OCI-LY3 (cell line): ENCODE results near the gene RAP1A.

Experiments
- H2AFZ ChIP-seq: fragments of 200-600, 300-600 bp; shearing (Covaris generic); 2 replicates; pipeline ENCODE4 v1.6.0; 2014; ENCODE audit warnings: antibody characterized with exemption, low read depth, low read length
- H3K27ac ChIP-seq: fragments of 200-600, 300-600 bp; sonication (generic); 2 replicates; pipeline ENCODE4 v1.5.1; 2014; ENCODE audit warnings: mild to moderate bottlenecking, low read length, moderate library complexity, mixed read lengths
- H3K27me3 ChIP-seq: fragments of 200-600, 300-600 bp; sonication (generic); 2 replicates; pipeline ENCODE4 v1.6.1; 2014; ENCODE audit warnings: low read depth, low read length, mixed read lengths
- H3K36me3 ChIP-seq: fragments of 200-600, 300-600 bp; sonication (generic); replicated peaks from 2 replicates; pipeline ENCODE3; 2014; ENCODE audit warnings: low read depth, low read length, mixed read lengths
- H3K4me1 ChIP-seq: fragments of 300-600, 200-600 bp; sonication (generic); 2 replicates; pipeline ENCODE4 v1.6.1; 2014; ENCODE audit warnings: low read length, mixed read lengths
- H3K4me2 ChIP-seq: fragments of 200-600, 300-600 bp; sonication (generic); 2 replicates; pipeline ENCODE4 v1.6.1; 2014; ENCODE audit warnings: low read length, mixed read lengths
- H3K4me3 ChIP-seq: fragments of 300-600, 200-600 bp; sonication (generic); 2 replicates; pipeline ENCODE4 v1.5.1; 2014; ENCODE audit warnings: antibody characterized with exemption, mild to moderate bottlenecking, low read length, moderate library complexity
- H3K79me2 ChIP-seq: fragments of 300-600, 200-600 bp; shearing (Covaris generic); 2 replicates; pipeline ENCODE4 v1.6.1; 2014; ENCODE audit warnings: mild to moderate bottlenecking, low read length, mixed read lengths
- H3K9ac ChIP-seq: fragments of 300-600, 200-600 bp; shearing (Covaris generic); 2 replicates; pipeline ENCODE4 v1.6.0; 2014; ENCODE audit warnings: mild to moderate bottlenecking, low read length, moderate library complexity
- H3K9me3 ChIP-seq: fragments of 200-600, 300-600 bp; shearing (Covaris generic); 2 replicates; pipeline ENCODE4 v1.6.1; 2014; ENCODE audit warnings: low read length, mixed read lengths; ENCODE audit not compliant: insufficient read depth
- H4K20me1 ChIP-seq: fragments of 200-600, 300-600 bp; sonication (generic); 2 replicates; pipeline ENCODE4 v1.6.1; 2016; ENCODE audit warnings: low read length, mixed read lengths; ENCODE audit not compliant: insufficient read depth
- EZH2phosphoT487 ChIP-seq: fragments of 200-600 bp; shearing (Covaris generic); IDR thresholded peaks from 2 replicates; pipeline ENCODE4 v1.6.1; 2018; ENCODE audit warnings: antibody characterized with exemption, mixed run types, low read depth
- TF ChIP-seq, protein P1 (sequence below): fragments of 200-600, 300-600 bp; sonication (generic); IDR thresholded peaks from 2 replicates; pipeline ENCODE4 v1.5.1; 2014; ENCODE audit warnings: antibody characterized with exemption, low read length, low read depth

The RAP1A gene

DNA sequence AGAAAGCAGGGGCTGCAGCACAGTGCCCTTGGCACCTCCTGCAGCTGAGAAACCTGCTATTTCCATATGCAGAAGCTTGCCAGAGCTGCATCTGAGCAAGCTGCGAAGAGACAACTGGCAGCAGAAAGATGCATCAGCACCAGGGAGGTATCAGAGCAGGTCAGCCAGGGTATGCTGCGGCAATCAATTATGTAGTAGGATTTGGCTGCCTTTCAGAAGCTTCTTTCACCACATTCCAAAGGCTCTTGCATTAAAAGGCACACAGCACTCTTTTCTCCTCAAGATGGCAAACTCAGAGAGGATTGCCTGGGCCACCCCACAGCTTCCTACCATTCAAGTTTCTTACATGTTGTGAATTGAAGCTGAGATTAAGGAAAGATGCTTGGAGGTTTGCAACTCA is 47.6 kb upstream of the RAP1A start:
- no peaks in the 10 kb centered on the region for H3K36me3 ChIP-seq
- no peaks in the 10 kb centered on the region for H3K9me3 ChIP-seq
- H3K79me2 ChIP-seq, result no peaks in the 10 kb centered on the region
- H3K27me3 ChIP-seq, result no peaks in the 10 kb centered on the region
- TF ChIP-seq, protein P1, sequence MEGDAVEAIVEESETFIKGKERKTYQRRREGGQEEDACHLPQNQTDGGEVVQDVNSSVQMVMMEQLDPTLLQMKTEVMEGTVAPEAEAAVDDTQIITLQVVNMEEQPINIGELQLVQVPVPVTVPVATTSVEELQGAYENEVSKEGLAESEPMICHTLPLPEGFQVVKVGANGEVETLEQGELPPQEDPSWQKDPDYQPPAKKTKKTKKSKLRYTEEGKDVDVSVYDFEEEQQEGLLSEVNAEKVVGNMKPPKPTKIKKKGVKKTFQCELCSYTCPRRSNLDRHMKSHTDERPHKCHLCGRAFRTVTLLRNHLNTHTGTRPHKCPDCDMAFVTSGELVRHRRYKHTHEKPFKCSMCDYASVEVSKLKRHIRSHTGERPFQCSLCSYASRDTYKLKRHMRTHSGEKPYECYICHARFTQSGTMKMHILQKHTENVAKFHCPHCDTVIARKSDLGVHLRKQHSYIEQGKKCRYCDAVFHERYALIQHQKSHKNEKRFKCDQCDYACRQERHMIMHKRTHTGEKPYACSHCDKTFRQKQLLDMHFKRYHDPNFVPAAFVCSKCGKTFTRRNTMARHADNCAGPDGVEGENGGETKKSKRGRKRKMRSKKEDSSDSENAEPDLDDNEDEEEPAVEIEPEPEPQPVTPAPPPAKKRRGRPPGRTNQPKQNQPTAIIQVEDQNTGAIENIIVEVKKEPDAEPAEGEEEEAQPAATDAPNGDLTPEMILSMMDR, result no peak
- TF ChIP-seq EZH2phosphoT487, result no peak
- no peak overlapping the region for H3K27ac ChIP-seq
- H3K4me2 ChIP-seq, result no peak overlapping the region
- H3K4me3 ChIP-seq, result no peak overlapping the region
- H3K4me1 ChIP-seq, result peaks cover 20% of the 10 kb centered on the region
- no peak overlapping the region for H2AFZ ChIP-seq
- H4K20me1 ChIP-seq, result no peaks in the 10 kb centered on the region
- no peak overlapping the region for H3K9ac ChIP-seq

GRCh38 chr1:111576547-111576946 is 43.0 kb upstream of the RAP1A start:
- H3K27me3 ChIP-seq, result no peaks in the 10 kb centered on the region
- H4K20me1 ChIP-seq, result no peaks in the 10 kb centered on the region
- TF ChIP-seq EZH2phosphoT487, result no peak
- TF ChIP-seq, protein P1, result no peak
- no peak overlapping the region for H3K4me2 ChIP-seq
- no peaks in the 10 kb centered on the region for H3K36me3 ChIP-seq
- no peak overlapping the region for H3K9ac ChIP-seq
- H3K9me3 ChIP-seq, result no peaks in the 10 kb centered on the region
- no peaks in the 10 kb centered on the region for H3K79me2 ChIP-seq
- peaks cover 5% of the 10 kb centered on the region for H3K4me1 ChIP-seq
- H2AFZ ChIP-seq, result no peak overlapping the region
- no peak overlapping the region for H3K27ac ChIP-seq
- no peak overlapping the region for H3K4me3 ChIP-seq

DNA sequence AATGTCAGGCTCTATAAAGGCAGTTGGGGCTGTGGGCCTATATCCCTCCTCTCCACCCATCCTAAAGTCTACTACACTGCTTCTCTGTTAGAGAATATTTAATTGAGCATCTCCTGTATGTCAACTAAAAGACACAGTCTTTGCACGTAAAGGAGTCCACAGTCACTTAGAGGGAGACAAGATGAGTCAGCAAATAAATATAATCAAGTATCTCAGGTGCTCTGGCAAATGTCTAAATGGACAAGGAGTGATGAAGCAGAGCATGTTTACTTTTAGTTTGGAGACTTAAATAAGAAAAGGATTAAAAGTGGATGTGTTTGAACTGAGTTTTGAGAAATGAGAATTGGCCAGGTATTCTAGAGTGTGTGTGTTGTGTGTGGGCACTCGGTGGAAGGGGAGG is 41.8 kb upstream of the RAP1A start:
- Histone ChIP-seq H3K4me2 (no peak overlapping the region), H3K4me3 (no peak overlapping the region), H2AFZ (no peak overlapping the region), H3K36me3 (no peaks in the 10 kb centered on the region), H3K4me1 (peaks cover 5% of the 10 kb centered on the region), H3K27me3 (no peaks in the 10 kb centered on the region), H3K9me3 (no peaks in the 10 kb centered on the region), H3K27ac (no peak overlapping the region), H4K20me1 (no peaks in the 10 kb centered on the region), H3K9ac (no peak overlapping the region), H3K79me2 (no peaks in the 10 kb centered on the region)
- no peak for TF ChIP-seq EZH2phosphoT487
- TF ChIP-seq, protein P1, result no peak

- H3K27ac ChIP-seq, result no peak overlapping the region
- no peaks in the 10 kb centered on the region for H4K20me1 ChIP-seq
- H3K27me3 ChIP-seq, result no peaks in the 10 kb centered on the region
- H3K4me1 ChIP-seq, result no peaks in the 10 kb centered on the region
- H3K79me2 ChIP-seq, result no peaks in the 10 kb centered on the region
- TF ChIP-seq, protein P1, result no peak
- no peak for TF ChIP-seq EZH2phosphoT487
- no peaks in the 10 kb centered on the region for H3K36me3 ChIP-seq
- H3K4me3 ChIP-seq, result no peak overlapping the region
- no peak overlapping the region for H3K4me2 ChIP-seq
- H2AFZ ChIP-seq, result no peak overlapping the region
- H3K9me3 ChIP-seq, result no peaks in the 10 kb centered on the region
- H3K9ac ChIP-seq, result no peak overlapping the region
Measured at GRCh38 chr1:111581166-111581565, 38.4 kb upstream of the RAP1A start.
